Right lobe of liver (tissue), 6 donors: Measurements from ENCODE around the gene CDC25B. TPM values are rescaled to one million over a fixed set of nuclear protein-coding genes. Genes with fewer than 3 reads are reported as not detected.

Experiments
- ATAC-seq, 4 donors: fragments of 200-7000 bp; cut with Tn5 transposase; one replicate each; pipeline ENCODE4 v1.9.1; 2020; ENCODE audit warnings: mild to moderate bottlenecking in 4 of 4, moderate library complexity in 4 of 4
- DNase-seq, 3 donors: peaks; one replicate each; pipeline ENCODE4 v3.0.0-alpha.2; 2020
- H3K27ac ChIP-seq, 3 donors: fragments of 200-600 bp; one replicate each; pipeline ENCODE4 v1.8.0; 2022
- H3K27me3 ChIP-seq, 2 donors: fragments of 200-600 bp; one replicate each; pipeline ENCODE4 v1.8.0; 2022
- H3K36me3 ChIP-seq, 4 donors: fragments of 200-600 bp; sonication (generic) in 1 of 4; one replicate each; pipeline versions ENCODE4 v1.5.1 to v1.8.0; 2017 to 2022; ENCODE audit warnings: control low read depth in 1 of 4
- H3K4me1 ChIP-seq, 4 donors: fragments of 200-600 bp; sonication (generic) in 1 of 4; one replicate each; pipeline versions ENCODE4 v1.5.1 to v1.8.0; 2017 to 2022; ENCODE audit warnings: control low read depth in 1 of 4
- H3K4me3 ChIP-seq, 3 donors: fragments of 200-600 bp; one replicate each; pipeline ENCODE4 v1.8.0; 2022
- H3K9me3 ChIP-seq, 4 donors: fragments of 200-600 bp; sonication (generic) in 1 of 4; one replicate each; pipeline versions ENCODE4 v1.5.1 to v1.8.0; 2017 to 2022; ENCODE audit warnings: control low read depth in 1 of 4
- CTCF ChIP-seq, 4 donors: fragments of 200-600 bp in 3 of 4; fragments of 450-650 bp in 1 of 4; IDR thresholded peaks; one replicate each; pipeline versions ENCODE4 v1.5.1 to v1.8.0; 2016 to 2022; ENCODE audit warnings: antibody characterized with exemption in 4 of 4, mild to moderate bottlenecking in 2 of 4
- POLR2A ChIP-seq: fragments of 450-650 bp; IDR thresholded peaks from one replicate; pipeline ENCODE4 v1.6.1; 2017; ENCODE audit warnings: antibody characterized with exemption, mild to moderate bottlenecking
- WGBS: methylation state at CpG from one replicate; pipeline ENCODE4 v1.1.6; 2018; ENCODE audit warnings: low coverage, low lambda C conversion rate; ENCODE audit not compliant: insufficient coverage; ENCODE audit errors: missing lambda C conversion rate; 5-methylcytosine and 5-hydroxymethylcytosine counted together
- intact Hi-C, 2 donors: fragments of 100-400 bp; cut with DNase I; formaldehyde crosslinking; loops; one replicate each; pipeline versions ENCODE4 v1.11.2 to v1.14.1; 2022
- total RNA-seq, 6 experiments: library from RNA; depleted of rRNA in 2 of 6; stranded (reverse); fragments of >200 nt in 2 of 6; fragmentation: NEBNext Ultra II Directional in 3 of 6; extraction: Animal tissue kit (Norgen Biotek cat#: 25700) in 3 of 6; gene quantifications; one replicate each; pipeline versions ENCODE4 v1.1.0 to v1.2.4, GENCODE V29; 2016 to 2023
- donor health status: DM: no; HTN: yes; CAD: no.
- donor health status: DM: no; HTN: no; CAD: no.
- donor health status: DM: no; HTN: no; CAD: no.
- donor health status: DM: no; HTN: yes; CAD: no.
- donor health status: DM: no; HTN: yes; CAD: no.

Gene CDC25B
- total RNA-seq, 6 experiments from 2014 or later = 10.9 to 28.7 (median 16.5) TPM

- intact Hi-C loops = no loop called here
- TF ChIP-seq POLR2A = no peak
- peak; percentile 34 to 56 (median 48) for TF ChIP-seq CTCF (IDR thresholded peaks at IDR 0.05)
- DNase-seq = peak; percentile 68 to 78 (median 75)
- H3K27ac ChIP-seq = peak overlapping the region; percentile 56 to 73 (median 60)
- no peaks in the 10 kb centered on the region for H3K36me3 ChIP-seq
- no peaks in the 10 kb centered on the region for H3K9me3 ChIP-seq
- peak; percentile 48 to 58 (median 57) for ATAC-seq
- H3K4me3 ChIP-seq = peak overlapping the region; percentile 59 to 81 (median 75)
- H3K27me3 ChIP-seq = no peaks in the 10 kb centered on the region
- WGBS = 12% methylated on average over 9 of the region's 51 CpGs
- peaks cover 0 to 14% (median 4%) of the 10 kb centered on the region in 4 donors for H3K4me1 ChIP-seq
Observed at GRCh38 chr20:3768342-3769130, 27.6 kb upstream of the CDC25B start.

GRCh38 chr20:3771552-3772058 lies 24.5 kb upstream of the CDC25B start:
- ATAC-seq (no peak), DNase-seq (no peak)
- H3K27me3 ChIP-seq = no peaks in the 10 kb centered on the region
- 57% methylated on average over 6 of the region's 7 CpGs for WGBS
- H3K4me3 ChIP-seq = no peak overlapping the region
- intact Hi-C loops = loop anchor here in 1 of 2 donors (10.0 kb wide), 1 partner anchor 97 kb away; no protein-coding TSS in a partner anchor
- H3K9me3 ChIP-seq = no peaks in the 10 kb centered on the region
- TF ChIP-seq POLR2A (no peak), CTCF (IDR thresholded peaks at IDR 0.05) (no peak)
- H3K27ac ChIP-seq = no peak overlapping the region
- no peaks in the 10 kb centered on the region for H3K36me3 ChIP-seq
- H3K4me1 ChIP-seq = peaks cover 0 to 14% (median 4%) of the 10 kb centered on the region in 4 donors

GRCh38 chr20:3775457-3776108 lies 20.5 kb upstream of the CDC25B start:
- Histone ChIP-seq H3K27me3 (no peaks in the 10 kb centered on the region), H3K27ac (no peak overlapping the region), H3K36me3 (no peaks in the 10 kb centered on the region), H3K4me1 (peaks cover 0 to 12% (median 0%) of the 10 kb centered on the region in 4 donors), H3K4me3 (no peak overlapping the region), H3K9me3 (no peaks in the 10 kb centered on the region)
- DNase-seq (no peak), ATAC-seq (no peak)
- intact Hi-C loops = loop anchor here in 1 of 2 donors (10.0 kb wide), 1 partner anchor 101 kb away; no protein-coding TSS in a partner anchor
- no peak for TF ChIP-seq POLR2A
- no peak for TF ChIP-seq CTCF (IDR thresholded peaks at IDR 0.05)
- WGBS = 71% methylated on average over 3 of the region's 4 CpGs

GRCh38 chr20:3777381-3777715 lies 18.8 kb upstream of the CDC25B start:
- peaks cover 0 to 21% (median 8%) of the 10 kb centered on the region in 4 donors for H3K4me1 ChIP-seq
- H3K4me3 ChIP-seq = peak overlapping the region; percentile 43 to 54 (median 46)
- no peaks in the 10 kb centered on the region for H3K36me3 ChIP-seq
- no peaks in the 10 kb centered on the region for H3K27me3 ChIP-seq
- no peak for TF ChIP-seq POLR2A
- TF ChIP-seq CTCF (IDR thresholded peaks at IDR 0.05) = no peak
- ATAC-seq (no peak), DNase-seq (no peak)
- no peaks in the 10 kb centered on the region for H3K9me3 ChIP-seq
- 15% methylated on average over 9 of the region's 16 CpGs for WGBS
- intact Hi-C loops = loop anchor here in 1 of 2 donors (10.0 kb wide), 1 partner anchor 103 kb away; no protein-coding TSS in a partner anchor
- H3K27ac ChIP-seq = no peak overlapping the region
